ENCODE results near the gene ZNF335.
A peak's percentile ranks its signal among the peaks of the same experiment; 100 is the strongest.

ZNF335 gene

GRCh38 chr20:45913116-45913515 is 58.9 kb downstream of the ZNF335 start:
- 86 to 100% methylated on average over 1 to 3 of the region's 5 CpGs for WGBS, 2 experiments (ENCODE audit: insufficient coverage in 2 of 2)
- no peaks in the 10 kb centered on the region for H3K9me3 ChIP-seq (ENCODE audit: control insufficient read depth, low read length)

DNA sequence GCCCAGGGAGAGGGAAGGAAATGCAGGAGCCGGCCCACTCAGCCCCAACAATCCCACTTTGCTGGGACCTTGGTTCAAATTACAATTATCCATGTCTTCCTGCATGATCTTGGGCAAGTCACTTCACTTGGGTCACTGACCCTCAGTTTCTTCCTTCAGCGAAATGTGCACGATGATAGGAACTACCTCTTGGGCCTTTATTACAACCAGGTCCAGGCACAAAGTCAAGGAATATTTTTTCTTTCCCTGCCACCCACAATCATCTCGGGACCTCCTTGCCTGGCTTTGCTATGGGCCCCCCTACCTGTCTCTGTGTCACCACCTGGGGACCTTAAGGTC is 59.7 kb downstream of the ZNF335 start:
- H3K27ac ChIP-seq (ENCODE audit: low read depth, low read length, severe bottlenecking): peak overlapping the region; percentile 90
- H3K4me1 ChIP-seq (ENCODE audit: control insufficient read depth, insufficient read depth, low read length, poor library complexity, severe bottlenecking): no peaks in the 10 kb centered on the region
- peaks cover 27% of the 10 kb centered on the region for H3K36me3 ChIP-seq (ENCODE audit: control insufficient read depth, insufficient read depth, low read length)
- H3K4me3 ChIP-seq (ENCODE audit: extremely low read depth, insufficient read depth, low read length, poor library complexity, severe bottlenecking): peak overlapping the region; percentile 54
- H3K9me3 ChIP-seq (ENCODE audit: control insufficient read depth, low read length): no peaks in the 10 kb centered on the region
- WGBS, 2 experiments (ENCODE audit: insufficient coverage in 2 of 2): 33 to 36% methylated on average over 2 to 4 of the region's 4 CpGs

More at GRCh38 chr20:45913116-45913515, 58.9 kb downstream of the ZNF335 start:
- H3K4me1 ChIP-seq (ENCODE audit: control insufficient read depth, insufficient read depth, low read length, poor library complexity, severe bottlenecking): no peaks in the 10 kb centered on the region
- peaks cover 19% of the 10 kb centered on the region for H3K36me3 ChIP-seq (ENCODE audit: control insufficient read depth, insufficient read depth, low read length)
- no peak overlapping the region for H3K27ac ChIP-seq (ENCODE audit: low read depth, low read length, severe bottlenecking)
- H3K4me3 ChIP-seq (ENCODE audit: extremely low read depth, insufficient read depth, low read length, poor library complexity, severe bottlenecking): no peak overlapping the region

DNA sequence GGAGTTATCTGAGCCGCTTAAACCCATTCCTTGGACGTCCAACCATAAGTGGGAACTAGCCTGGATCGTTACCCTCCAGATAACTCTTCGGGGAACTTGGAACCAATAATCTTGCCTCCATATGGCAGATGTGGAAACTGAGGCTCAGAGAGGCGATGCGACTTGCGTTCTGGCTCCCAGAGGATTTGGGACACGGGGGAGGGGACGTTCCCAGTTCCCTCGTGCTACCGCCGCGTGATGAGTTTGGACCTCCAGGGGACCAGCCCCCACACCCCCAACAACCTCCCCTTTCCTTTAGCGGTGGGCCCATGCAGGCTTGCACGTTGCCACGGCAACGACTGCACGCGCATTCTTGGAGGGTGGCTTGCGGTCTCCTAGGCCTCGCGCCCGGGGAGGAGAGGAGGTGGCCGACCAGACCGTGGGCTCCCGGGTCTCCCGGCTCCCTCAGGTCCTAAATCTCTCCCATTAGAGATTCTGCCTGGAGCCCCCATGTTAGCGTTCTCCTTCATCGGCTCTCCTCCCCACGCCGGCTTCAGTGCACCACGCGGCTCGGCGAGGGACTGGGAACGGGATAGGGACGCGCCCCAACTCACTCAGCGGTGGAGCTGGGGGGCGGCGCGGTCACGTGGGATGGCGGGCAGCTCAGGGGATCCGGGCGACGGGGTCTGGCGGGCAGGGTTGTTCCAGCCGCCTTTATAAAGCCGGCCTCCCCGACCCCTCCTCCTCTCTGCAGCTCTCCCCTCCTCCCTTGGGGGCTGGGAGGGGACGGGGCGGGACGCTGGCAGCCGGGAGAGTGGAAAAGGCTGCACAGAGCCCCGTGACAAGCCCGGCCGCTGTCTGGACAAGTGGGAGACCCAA is 60.3 kb downstream of the ZNF335 start, which contains the start of gene PLTP:
TSS of gene PLTP (minus strand) at position 670 of the 858 bp plus-strand sequence. CDS start 703 bp downstream, outside the sequence.
- Histone ChIP-seq H3K27ac (ENCODE audit: low read depth, low read length, severe bottlenecking) (peak within 1 kb of the TSS; percentile 90), H3K4me1 (ENCODE audit: control insufficient read depth, insufficient read depth, low read length, poor library complexity, severe bottlenecking) (no peaks in the 10 kb centered on the region), H3K9me3 (ENCODE audit: control insufficient read depth, low read length) (no peaks in the 10 kb centered on the region), H3K4me3 (ENCODE audit: extremely low read depth, insufficient read depth, low read length, poor library complexity, severe bottlenecking) (peak within 1 kb of the TSS; percentile 54), H3K36me3 (ENCODE audit: control insufficient read depth, insufficient read depth, low read length) (peaks cover 32% of the 10 kb centered on the region)
- 0% methylated on average over 28 to 44 of the region's 58 CpGs for WGBS, 2 experiments (ENCODE audit: insufficient coverage in 2 of 2)

GRCh38 chr20:45910670-45911485 is 61.1 kb downstream of the ZNF335 start:
- Histone ChIP-seq H3K4me1 (ENCODE audit: control insufficient read depth, insufficient read depth, low read length, poor library complexity, severe bottlenecking) (no peaks in the 10 kb centered on the region), H3K27ac (ENCODE audit: low read depth, low read length, severe bottlenecking) (peak overlapping the region; percentile 90), H3K4me3 (ENCODE audit: extremely low read depth, insufficient read depth, low read length, poor library complexity, severe bottlenecking) (peak overlapping the region; percentile 54), H3K36me3 (ENCODE audit: control insufficient read depth, insufficient read depth, low read length) (peaks cover 40% of the 10 kb centered on the region), H3K9me3 (ENCODE audit: control insufficient read depth, low read length) (no peaks in the 10 kb centered on the region)
- WGBS, 2 experiments (ENCODE audit: insufficient coverage in 2 of 2): 5% methylated on average over 31 to 35 of the region's 43 CpGs

DNA sequence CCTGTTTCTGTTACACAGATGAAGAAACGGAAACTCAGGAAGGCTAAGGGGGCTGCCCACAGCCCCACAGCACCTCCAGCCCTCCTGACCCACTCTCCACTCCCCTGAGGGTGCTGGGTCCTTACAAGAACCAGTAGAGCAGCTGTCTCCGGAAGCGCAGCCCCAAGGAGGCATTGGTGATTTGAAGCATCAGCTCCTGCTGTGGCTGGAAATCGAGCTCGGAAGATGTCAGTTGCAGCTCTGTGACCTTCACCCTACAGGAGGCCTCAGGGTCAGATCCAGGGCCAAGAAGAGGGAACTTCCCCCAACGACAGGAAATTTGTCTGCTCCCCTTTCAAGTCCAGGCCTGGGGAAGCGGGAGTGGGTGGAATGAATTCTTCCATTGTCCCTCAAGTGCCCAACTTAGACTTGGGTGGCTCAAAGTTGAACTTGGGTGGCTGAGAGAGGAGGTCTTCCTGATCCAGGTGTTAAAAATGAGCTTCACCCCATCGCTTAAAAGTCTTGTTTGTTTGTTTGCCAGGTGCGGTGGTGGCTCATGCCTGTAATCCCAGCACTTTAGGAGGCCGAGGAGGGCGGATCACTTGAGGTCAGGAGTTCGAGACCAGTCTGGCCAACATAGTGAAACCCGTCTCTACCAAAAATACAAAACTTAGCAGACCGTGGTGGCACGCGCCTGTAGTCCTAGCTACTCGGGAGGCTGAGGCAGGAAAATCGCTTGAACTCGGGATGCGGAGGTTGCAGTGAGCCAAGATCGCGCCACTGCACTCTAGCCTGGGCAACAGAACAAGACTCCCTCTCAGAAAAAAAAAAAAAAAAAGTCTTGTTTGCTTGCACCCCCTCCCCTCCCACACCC is 62.0 kb downstream of the ZNF335 start:
- Histone ChIP-seq H3K4me3 (ENCODE audit: extremely low read depth, insufficient read depth, low read length, poor library complexity, severe bottlenecking) (no peak overlapping the region), H3K27ac (ENCODE audit: low read depth, low read length, severe bottlenecking) (no peak overlapping the region), H3K9me3 (ENCODE audit: control insufficient read depth, low read length) (no peaks in the 10 kb centered on the region), H3K36me3 (ENCODE audit: control insufficient read depth, insufficient read depth, low read length) (peaks cover 48% of the 10 kb centered on the region), H3K4me1 (ENCODE audit: control insufficient read depth, insufficient read depth, low read length, poor library complexity, severe bottlenecking) (no peaks in the 10 kb centered on the region)
- 89 to 90% methylated on average over 13 to 19 of the region's 22 CpGs for WGBS, 2 experiments (ENCODE audit: insufficient coverage in 2 of 2)

DNA sequence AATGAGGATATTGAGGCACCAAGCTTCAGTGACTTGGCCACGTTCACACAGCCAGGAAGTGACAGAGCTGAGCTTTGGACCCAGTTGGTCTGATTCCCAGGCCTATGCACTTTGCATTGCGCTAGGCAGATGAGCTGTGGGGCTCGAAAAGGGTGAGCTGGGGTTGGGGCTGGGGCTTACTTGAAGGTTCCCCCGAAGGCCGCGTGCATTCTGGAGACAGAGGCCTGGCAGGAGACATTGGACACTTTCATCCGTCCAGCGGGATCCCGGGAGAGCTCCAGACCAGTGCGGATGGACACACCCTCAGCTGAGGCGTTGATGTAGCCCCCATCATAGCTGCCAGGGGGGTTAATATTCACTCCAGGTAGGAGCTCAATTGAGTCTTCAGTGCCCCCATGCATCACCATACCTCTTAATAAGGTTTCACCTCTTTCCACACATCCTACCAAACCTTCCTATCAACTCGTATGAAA is 62.6 kb downstream of the ZNF335 start:
- Histone ChIP-seq H3K36me3 (ENCODE audit: control insufficient read depth, insufficient read depth, low read length) (peaks cover 55% of the 10 kb centered on the region), H3K27ac (ENCODE audit: low read depth, low read length, severe bottlenecking) (no peak overlapping the region)

GRCh38 chr20:45908084-45908483 is 63.9 kb downstream of the ZNF335 start:
- WGBS, 2 experiments (ENCODE audit: insufficient coverage in 2 of 2): 97% methylated on average over 2 of the region's 2 CpGs
- no peaks in the 10 kb centered on the region for H3K4me1 ChIP-seq (ENCODE audit: control insufficient read depth, insufficient read depth, low read length, poor library complexity, severe bottlenecking)
- no peaks in the 10 kb centered on the region for H3K9me3 ChIP-seq (ENCODE audit: control insufficient read depth, low read length)
- H3K27ac ChIP-seq (ENCODE audit: low read depth, low read length, severe bottlenecking): no peak overlapping the region
- H3K4me3 ChIP-seq (ENCODE audit: extremely low read depth, insufficient read depth, low read length, poor library complexity, severe bottlenecking): no peak overlapping the region
- peaks cover 67% of the 10 kb centered on the region for H3K36me3 ChIP-seq (ENCODE audit: control insufficient read depth, insufficient read depth, low read length)

More for the DNA sequence above, 62.6 kb downstream of the ZNF335 start:
- H3K4me3 ChIP-seq (ENCODE audit: extremely low read depth, insufficient read depth, low read length, poor library complexity, severe bottlenecking): no peak overlapping the region
- 94 to 95% methylated on average over 11 to 12 of the region's 12 CpGs for WGBS, 2 experiments (ENCODE audit: insufficient coverage in 2 of 2)
- H3K4me1 ChIP-seq (ENCODE audit: control insufficient read depth, insufficient read depth, low read length, poor library complexity, severe bottlenecking): no peaks in the 10 kb centered on the region
- H3K9me3 ChIP-seq (ENCODE audit: control insufficient read depth, low read length): no peaks in the 10 kb centered on the region

DNA sequence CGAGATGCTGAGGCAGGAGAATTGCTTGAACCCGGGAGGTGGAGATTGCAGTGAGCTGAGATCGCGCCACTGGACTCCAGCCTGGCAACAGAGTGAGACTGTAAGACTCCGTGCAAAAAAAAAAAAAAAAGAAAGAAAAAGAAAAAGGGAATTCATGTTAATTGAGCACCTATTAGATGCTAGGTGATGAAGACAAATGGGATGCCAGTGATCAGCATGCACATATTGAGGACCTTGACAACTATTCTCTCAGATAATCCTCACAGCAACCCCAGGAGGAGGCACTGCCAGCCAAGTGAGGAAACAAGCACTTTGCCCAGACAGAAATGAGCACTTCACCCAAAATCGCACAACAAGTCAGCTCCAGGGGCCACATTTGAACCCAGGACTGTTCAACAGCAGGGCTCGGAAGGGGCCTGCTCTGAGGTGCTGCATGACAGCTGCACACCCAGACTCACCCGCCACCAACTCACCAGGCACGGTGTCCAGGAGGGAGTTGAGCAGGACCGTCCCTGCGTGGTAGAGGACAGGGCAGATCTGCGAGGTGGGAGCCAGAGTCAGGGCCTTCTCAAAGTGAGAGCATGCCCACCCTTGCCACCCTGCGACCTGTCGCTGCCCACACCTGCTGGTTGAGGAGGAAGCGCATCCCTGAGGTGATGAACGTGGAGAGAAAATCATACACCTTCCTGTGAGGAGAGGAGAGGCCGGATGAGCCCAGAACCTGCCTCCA is 64.6 kb downstream of the ZNF335 start:
- no peaks in the 10 kb centered on the region for H3K9me3 ChIP-seq (ENCODE audit: control insufficient read depth, low read length)
- 97 to 99% methylated on average over 15 to 17 of the region's 17 CpGs for WGBS, 2 experiments (ENCODE audit: insufficient coverage in 2 of 2)
- H3K27ac ChIP-seq (ENCODE audit: low read depth, low read length, severe bottlenecking): no peak overlapping the region
- peaks cover 74% of the 10 kb centered on the region for H3K36me3 ChIP-seq (ENCODE audit: control insufficient read depth, insufficient read depth, low read length)
- H3K4me3 ChIP-seq (ENCODE audit: extremely low read depth, insufficient read depth, low read length, poor library complexity, severe bottlenecking): no peak overlapping the region
- H3K4me1 ChIP-seq (ENCODE audit: control insufficient read depth, insufficient read depth, low read length, poor library complexity, severe bottlenecking): no peaks in the 10 kb centered on the region

- WGBS, 2 experiments (ENCODE audit: insufficient coverage in 2 of 2): 91 to 95% methylated on average over 8 of the region's 8 CpGs
- H3K27ac ChIP-seq (ENCODE audit: low read depth, low read length, severe bottlenecking): no peak overlapping the region
- no peaks in the 10 kb centered on the region for H3K4me1 ChIP-seq (ENCODE audit: control insufficient read depth, insufficient read depth, low read length, poor library complexity, severe bottlenecking)
- H3K9me3 ChIP-seq (ENCODE audit: control insufficient read depth, low read length): no peaks in the 10 kb centered on the region
- peaks cover 90% of the 10 kb centered on the region for H3K36me3 ChIP-seq (ENCODE audit: control insufficient read depth, insufficient read depth, low read length)
- no peak overlapping the region for H3K4me3 ChIP-seq (ENCODE audit: extremely low read depth, insufficient read depth, low read length, poor library complexity, severe bottlenecking)
Measured at GRCh38 chr20:45905505-45906079, 66.4 kb downstream of the ZNF335 start.
